ENCODE data around the gene CTDSPL.

DNA sequence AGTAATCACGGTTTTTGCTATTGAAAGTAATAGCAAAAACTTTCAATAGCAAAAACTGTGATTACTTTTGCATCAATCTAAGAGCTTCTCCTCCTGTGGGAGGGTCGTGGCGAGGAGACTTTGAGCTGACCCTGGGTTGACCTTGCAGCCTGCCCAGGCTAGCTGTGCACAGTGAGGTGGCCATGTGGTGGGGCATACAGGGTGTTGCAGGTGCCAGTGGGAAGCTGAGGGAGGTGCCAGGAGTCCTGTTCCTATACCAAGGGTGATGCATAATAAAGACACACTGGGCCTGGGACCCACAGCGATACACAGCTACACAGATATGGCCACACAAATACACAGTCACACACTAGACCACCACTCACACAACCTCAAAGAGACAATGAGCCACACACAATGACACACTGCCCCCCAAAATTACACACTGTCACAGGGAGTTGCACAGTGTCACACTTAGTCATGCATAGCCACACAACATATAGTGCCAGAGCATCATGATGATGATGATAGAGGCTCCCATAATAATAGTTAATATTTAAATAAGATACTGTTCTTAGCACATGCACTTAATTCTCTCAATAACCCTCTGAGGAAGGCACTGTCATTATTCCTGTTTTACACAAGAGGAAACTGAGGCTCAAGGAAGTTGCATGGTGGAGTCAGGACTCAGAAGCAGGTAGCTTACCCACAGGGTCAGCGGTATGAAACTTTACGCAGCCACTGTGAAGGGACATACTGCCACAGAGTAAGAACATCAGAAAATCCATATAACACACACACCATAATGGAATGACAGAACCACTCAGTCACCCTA, 161.4 kb downstream of the CTDSPL start:
- TF ChIP-seq JUND (IDR thresholded peaks at IDR 0.05): no peak
- TF ChIP-seq CTCF (IDR thresholded peaks at IDR 0.05; ENCODE audit: low read depth, low read length, missing input control): no peak
- TF ChIP-seq REST (IDR thresholded peaks at IDR 0.05): no peak
- no peak for TF ChIP-seq TAF1 (conservative IDR thresholded peaks at IDR 0.05)
- no peak for TF ChIP-seq EGR1 (IDR thresholded peaks at IDR 0.05; ENCODE audit: low read depth in 2 of 2)
- TF ChIP-seq RXRA (IDR thresholded peaks at IDR 0.05): no peak
- TF ChIP-seq SP1 (IDR thresholded peaks at IDR 0.05): no peak
- TF ChIP-seq, protein P1, sequence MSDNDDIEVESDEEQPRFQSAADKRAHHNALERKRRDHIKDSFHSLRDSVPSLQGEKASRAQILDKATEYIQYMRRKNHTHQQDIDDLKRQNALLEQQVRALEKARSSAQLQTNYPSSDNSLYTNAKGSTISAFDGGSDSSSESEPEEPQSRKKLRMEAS (IDR thresholded peaks at IDR 0.05): no peak
- TF ChIP-seq HNF4A (conservative IDR thresholded peaks at IDR 0.05): no peak
- no peak for TF ChIP-seq FOXA1 (IDR thresholded peaks at IDR 0.05)
- no peak for TF ChIP-seq GABPA (IDR thresholded peaks at IDR 0.05 in 1 of 2, conservative IDR thresholded peaks at IDR 0.05 in 1 of 2)
- TF ChIP-seq, protein P2, sequence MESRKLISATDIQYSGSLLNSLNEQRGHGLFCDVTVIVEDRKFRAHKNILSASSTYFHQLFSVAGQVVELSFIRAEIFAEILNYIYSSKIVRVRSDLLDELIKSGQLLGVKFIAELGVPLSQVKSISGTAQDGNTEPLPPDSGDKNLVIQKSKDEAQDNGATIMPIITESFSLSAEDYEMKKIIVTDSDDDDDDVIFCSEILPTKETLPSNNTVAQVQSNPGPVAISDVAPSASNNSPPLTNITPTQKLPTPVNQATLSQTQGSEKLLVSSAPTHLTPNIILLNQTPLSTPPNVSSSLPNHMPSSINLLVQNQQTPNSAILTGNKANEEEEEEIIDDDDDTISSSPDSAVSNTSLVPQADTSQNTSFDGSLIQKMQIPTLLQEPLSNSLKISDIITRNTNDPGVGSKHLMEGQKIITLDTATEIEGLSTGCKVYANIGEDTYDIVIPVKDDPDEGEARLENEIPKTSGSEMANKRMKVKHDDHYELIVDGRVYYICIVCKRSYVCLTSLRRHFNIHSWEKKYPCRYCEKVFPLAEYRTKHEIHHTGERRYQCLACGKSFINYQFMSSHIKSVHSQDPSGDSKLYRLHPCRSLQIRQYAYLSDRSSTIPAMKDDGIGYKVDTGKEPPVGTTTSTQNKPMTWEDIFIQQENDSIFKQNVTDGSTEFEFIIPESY (IDR thresholded peaks at IDR 0.05): no peak
